HG02938 (cell line): ENCODE measurements around the gene HES1.

Experiments used
- ATAC-seq: cut with Tn5 transposase; IDR thresholded peaks from one replicate; pipeline ENCODE4 v1.9.1; 2021; ENCODE audit warnings: mild to moderate bottlenecking, moderate library complexity; ENCODE audit not compliant: unreplicated experiment

HES1 gene

DNA sequence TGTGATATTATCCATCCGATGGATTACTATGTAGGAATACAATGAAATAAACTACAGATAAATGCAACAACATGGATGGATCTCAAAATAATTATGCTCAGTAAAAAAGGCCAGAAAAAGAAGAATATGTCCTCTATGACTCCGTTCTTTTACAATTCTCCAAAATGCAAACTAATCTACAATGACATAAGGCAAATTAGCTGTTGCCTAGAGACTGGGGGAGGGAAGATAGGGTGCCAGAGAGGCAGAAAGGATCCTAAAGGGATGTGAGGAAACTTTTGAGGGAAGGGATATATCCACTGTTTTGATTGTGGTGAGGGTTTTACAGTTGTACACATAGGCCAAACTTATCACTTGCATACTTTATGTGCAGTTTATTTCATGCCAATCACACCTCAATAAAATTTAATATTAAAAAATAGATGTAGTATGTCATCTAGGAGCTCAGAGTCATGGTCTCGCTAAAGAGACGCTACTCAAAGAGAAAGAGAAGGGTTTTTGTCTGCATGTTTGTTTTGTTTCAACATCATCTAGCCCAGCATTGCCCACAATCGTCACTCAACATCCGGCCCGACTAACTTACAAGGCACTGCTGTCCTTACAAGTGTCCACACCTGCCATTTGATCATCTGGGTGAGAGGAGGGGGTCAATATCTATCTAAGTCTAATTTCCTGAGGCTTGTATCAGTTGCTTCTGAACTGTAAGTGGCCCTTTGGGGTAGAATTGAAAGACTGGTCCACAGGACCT lies 29.5 kb downstream of the HES1 start:
- ATAC-seq: no peak

DNA sequence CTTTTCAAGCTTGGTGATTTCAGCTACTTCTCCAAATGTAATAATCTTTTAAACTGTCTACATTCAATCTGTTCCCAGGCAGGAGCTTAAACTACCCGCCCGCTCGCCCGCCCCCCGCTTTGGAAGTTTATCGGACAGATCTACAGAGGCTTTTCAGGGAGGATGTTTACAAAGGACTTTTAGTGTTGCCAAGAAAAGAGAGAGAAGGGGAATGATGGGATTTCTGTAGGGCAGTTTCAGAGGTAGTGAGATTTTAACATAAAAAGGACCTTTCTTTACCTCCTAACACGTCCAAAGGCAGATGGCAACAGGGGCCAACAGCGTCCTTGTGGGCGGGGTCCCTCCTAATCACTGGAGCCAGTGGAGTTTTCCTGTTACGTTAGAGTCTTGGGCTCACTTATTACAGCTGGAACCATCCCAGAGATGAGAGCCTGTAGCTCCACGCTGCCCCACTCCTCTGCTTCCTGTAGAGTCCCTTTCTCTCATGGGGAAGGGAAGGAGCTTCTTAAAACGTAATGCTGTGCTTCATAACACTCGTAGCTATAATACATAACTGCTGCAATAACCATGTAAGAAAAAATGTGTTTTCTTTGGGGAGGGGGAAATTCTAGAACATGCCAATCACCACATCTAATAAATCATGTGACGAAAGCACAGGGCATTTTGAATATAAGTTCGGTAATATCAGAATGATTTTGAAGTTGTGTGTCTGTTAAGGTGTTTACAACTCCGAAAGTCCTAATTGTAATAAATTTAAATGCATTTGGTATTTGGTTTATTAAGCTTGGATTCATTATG lies 30.9 kb downstream of the HES1 start:
- no peak for ATAC-seq

DNA sequence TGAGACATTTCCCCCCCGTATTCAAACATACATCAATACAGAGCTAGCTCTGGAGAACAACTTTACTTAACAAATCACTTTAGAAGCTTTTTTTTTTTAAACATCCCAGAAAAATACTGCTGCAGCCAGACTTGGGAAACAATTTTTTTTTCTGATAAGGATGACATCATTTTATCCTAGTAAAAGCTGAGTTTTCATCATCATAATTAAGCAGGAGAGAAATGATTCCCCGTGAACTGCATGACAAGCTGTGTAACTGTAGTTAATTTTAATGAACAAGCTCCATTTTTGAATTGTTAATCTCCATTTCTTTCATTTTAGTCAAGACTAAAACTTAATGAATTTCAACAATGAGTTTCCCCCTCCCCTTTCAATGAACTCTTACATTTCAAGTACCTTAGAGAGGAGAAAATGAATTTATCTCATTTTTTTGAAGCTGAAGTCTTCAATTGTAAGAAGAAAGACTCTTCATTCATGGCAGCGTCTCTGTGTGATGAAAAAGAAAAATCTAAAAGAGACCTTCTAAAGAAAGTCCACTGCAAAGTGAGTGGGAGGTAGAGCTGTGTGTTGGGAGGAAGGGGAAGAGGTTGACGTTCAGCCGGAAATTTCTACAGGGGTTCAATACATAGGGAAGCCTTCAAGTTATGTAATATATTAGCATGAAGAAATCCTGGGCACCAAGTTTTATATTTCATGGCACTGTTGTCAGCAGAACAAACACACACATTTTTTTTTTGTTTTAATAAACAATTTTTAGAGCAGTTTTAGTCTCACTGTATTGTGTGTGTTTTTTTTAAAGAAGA lies 31.7 kb downstream of the HES1 start:
- no peak for ATAC-seq

DNA sequence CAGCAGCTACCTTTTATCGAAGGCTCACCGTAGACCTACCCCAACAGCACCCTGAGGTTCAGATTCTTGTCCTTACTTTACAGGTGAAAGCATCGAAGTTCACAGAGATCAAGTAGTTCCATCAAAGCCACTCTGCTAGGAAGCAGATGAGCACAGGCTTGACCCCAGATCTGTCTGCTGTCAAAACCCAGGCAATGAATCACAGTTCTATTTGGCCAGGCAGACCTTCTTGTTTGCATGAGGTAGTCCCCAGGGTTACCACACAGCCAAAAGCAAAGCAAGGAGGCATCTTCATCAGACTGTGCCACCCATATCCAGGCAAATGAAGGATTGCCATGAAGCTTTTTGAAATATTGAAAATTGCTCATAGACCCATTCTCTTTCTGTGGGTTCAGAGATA lies 33.0 kb downstream of the HES1 start:
- ATAC-seq: no peak

DNA sequence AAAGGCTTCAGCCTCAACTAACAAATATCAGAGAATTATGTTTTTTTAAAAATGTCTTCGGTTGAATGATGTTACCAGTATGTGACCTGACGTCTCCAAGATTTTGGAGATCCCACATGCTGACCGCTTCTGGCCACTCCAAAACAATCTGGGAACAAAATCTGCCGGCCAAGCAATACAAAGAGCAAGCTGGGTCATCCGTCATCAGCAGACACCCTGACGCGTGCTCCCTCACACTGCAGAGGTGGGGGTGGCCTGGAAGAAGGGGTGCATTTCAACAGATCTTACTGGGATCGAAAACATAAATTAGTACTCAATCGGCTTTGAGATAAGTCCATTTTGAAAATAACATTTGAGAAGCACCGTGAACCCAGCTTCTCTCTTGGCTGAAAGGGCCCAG lies 33.6 kb downstream of the HES1 start:
- no peak for ATAC-seq

DNA sequence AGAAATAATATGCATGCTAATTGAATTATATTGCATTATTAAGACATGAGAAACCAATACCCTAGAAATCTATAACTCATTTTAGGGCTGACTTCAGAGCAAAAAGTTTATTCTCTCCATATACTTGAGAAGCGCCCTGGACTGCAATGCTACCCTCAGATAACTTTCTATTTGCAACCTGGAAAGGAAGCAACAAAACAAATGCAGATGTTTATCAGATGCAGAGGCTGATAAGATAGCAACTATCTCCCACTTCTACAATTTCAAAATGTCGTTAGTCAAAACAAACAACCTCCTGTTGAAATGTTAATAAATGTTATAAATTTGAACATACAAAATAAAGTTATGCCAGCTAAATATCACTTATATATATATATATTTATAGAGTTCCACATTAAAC lies 34.8 kb downstream of the HES1 start:
- no peak for ATAC-seq

DNA sequence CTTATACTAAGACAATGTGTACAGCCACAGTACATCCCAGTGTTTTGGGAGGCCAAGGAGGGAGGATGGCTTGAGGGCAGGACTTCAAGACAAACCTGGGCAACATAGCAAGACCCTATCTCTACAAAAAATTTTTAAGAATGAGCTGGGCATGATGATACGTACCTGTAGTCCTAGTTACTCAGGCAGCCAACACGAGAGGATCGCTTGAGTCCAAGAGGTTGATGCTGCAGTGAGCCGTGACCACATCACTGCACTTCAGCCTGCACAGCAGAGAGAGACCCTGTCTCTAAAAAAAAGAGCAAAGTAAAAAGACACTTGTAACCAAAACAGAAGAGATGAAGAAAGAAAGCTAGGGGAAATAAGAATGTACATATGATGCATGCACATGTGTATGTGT lies 38.5 kb downstream of the HES1 start:
- ATAC-seq: no peak

DNA sequence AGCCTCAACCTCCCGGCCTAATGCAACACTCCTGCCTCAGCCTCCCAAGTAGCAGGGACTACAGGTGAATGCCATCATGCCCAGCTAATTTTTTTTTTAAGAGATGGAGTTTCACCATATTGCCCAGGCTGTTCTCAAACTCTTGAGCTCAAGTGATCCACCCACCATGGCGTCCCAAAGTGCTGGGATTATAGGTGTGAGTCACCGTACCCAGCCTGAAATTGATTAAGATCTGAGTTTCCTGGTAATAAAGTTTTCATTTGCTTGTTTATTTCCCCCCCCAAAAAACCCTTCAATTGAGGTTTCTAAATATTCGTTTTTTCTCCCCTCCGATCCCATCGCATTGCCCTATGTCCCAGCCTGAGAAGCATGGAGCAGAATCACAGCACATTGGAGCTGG lies 39.0 kb downstream of the HES1 start:
- no peak for ATAC-seq

DNA sequence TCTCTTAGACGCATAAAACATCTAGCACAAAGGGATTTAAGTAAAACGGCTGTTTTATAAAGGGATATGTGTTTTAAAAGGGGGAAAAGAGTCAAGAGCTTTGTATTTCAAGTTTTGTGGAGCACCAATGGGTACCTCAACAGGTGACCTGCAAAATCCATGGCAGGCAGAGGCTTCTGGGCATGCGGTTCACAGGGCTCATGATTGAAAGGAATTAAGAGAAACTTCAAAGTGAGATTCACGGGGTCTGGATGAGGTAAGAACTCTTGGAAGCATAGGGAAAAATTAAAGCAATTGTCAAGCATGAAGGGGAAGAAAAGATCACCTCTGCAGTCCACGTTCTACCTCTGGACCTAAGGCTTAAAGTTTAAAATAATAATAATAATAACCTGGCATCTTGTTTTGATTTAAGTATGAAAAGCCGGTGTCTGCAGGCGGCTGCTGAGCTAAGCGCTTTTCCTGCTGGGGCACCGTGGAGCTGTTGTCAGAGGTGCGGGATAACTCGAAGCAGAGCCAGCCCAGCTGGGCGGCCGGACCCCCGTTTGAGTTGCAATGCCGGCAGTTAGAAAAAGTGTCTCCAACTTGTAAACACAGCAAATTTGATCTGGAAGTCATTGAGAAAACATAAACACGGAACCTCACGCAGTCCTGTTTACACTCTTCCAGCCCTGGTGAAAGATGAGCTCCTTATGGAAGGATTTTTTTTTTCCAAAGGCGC lies 40.5 kb downstream of the HES1 start:
- ATAC-seq: no peak

DNA sequence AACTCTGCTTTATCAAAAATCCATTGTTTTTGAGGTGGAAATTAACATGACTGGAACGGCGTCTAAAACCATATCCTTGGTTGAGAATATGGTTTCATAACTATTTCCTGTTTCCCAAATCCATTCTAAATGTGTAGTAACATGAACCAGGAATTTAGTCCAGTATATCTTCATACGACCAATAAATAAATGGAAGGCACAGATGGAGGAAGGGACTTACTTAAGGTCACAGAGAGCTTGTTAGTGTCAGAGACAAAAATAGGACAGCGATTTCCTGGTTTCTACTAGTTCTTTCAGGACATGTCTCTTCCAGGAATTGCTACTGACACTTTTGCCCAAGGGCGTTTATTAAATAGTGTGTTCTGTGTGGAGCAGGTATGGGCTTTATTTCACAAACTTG lies 41.2 kb downstream of the HES1 start:
- no peak for ATAC-seq

DNA sequence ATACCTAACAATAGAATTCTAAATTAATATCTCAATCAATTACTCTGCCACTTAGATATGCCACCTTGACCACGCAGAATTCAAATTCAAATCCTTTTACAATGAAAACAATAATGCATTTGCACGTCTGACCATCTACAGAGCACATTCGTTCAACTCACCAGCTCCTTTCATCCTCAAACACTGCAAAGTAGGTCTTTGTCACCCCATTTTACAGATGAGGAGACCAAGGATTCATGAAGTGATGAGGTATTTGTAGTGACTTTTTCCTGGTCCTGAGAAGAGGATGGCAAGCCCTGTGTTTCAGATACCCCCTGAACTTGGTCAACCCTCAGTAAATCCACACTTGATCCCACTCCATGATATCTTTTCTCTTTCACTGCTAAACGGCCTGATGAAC lies 42.2 kb downstream of the HES1 start:
- ATAC-seq: no peak

DNA sequence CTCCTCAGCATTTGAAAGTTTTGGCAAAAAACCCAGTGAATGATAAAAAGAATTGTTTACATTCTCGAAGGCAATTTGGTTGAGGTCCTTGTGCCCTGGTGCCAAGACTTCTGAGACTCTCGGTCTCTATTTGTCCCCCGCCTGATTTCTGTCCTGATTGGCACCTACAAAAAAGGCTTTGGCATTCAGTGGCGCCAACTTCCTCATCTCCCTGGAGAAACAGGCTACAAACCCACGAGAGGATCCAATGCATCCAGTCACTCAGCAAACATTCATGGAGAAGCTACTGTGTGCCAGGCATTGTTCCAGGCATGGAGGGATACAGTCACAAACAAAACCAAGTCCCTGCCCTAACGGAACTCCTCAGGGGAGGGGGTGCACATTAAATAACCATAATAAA lies 42.7 kb downstream of the HES1 start:
- no peak for ATAC-seq

DNA sequence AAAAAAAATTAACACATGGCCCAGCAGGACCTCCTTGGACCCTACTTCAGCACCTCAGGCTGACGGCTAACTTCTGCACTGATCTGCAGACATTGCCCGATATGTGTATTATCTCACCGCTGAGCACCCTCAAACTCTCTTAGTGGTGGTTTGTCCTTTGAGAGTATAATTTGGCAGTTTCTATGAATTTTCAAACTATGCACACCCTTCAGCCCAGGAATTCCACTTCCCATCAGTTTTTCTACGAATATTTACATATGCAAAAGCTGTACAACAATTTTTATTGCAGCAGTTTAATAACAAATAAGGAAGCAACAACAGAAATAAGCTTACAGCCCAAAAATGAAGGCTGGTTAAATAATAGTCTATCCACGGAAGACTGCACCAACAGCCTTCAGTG lies 44.6 kb downstream of the HES1 start:
- ATAC-seq: no peak

DNA sequence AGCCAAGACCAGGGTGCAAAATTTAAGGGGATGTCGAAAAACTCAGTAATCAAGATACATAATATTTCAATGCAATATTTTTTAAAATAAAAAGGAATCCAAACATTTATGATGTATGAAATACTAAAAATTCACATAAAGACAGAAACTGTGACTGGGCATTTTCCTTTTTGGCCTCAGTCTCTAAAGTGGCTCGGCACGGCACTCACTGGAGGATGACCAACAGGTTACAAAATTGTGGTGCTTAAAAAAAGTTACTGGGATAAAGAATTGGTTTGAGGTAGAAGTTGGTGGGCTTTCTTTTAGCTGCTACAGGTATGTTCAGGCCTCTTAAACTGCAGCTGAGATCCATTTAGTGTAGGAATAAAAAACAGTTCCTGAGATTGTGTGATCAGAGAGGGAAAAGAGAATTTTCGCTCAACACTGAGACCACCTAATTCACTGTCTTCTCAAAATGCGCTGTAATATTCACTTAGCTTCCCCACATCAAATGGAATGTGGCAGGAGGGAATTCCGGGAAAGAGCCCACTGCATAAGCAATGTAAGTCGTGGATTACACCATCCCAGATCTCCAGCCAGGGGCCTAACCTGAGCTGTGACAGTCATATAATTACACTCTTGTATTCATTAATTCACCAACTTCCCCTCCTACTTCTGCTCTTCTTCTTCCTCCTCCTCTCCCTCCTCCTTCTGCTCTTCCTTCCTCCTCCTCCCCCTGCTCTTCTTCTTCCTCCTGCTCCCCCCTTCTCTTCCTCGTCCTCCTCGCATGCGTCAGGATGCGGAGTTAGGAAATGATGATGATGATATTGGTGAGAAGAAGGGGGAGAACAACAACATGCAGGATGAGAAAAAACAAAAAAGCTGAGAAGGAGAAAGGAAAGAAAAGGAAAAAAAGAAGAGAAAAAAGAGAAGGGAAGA lies 45.9 kb downstream of the HES1 start:
- no peak for ATAC-seq

DNA sequence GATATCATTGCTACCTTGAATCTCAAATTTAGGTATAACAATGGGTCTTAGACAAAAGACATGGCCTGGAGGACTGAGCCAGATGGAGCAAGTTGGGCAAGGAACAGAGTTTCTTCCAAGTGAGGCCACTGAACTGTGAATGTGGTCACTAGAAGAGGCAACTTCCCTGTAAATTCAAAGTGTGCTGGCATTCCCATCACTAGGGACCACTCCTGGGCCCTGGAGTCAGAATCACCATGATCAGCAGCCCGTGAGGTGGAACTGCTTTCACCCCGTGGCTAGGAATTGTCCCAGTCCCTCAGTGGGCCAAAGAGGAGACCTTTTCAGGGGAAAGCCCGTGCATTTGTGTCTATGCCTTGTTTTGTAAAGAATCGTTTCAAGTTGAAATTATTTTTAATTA lies 47.3 kb downstream of the HES1 start:
- ATAC-seq: no peak

DNA sequence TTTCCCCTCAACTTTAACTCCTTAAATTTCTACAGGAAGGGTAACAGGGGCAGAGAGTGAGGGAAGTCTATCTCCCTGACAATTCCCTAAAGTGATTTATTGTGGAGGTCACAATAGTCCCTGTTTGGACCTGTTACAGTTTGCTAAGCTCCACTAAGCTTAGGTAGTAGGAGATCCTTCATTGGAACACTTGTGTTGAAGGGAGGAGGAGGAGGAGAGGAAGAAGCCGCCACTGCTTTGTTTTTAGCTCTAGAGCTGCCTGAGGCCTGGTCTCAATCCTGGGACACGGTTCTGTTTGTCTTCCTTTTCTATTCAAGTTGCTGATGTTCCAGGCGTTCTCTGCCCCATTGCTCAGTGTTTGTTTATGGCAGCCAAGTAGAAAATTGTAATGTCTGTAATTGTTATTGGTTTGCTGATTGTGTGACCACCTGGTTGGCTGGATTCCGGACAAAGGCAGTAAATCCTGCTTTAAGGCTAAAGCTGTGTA lies 48.4 kb downstream of the HES1 start:
- no peak for ATAC-seq

DNA sequence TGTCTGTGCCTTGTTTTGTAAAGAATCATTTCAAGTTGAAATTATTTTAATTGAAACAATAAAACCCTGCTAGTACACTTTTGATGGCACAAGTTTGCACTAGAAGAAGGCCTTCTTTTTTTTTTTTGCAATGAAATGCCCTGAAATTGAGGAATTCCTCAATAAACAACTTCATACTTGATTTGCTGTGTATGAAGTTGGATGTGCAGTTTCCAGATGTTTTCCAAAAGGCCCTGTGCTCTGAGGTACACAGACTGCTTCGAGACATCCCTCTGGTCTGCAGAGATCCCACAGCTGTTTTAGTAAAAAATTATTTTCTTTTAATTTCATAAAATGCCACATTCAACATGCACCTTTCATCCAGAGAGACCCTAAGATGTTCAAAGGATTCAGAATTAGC lies 48.9 kb downstream of the HES1 start:
- ATAC-seq: no peak

DNA sequence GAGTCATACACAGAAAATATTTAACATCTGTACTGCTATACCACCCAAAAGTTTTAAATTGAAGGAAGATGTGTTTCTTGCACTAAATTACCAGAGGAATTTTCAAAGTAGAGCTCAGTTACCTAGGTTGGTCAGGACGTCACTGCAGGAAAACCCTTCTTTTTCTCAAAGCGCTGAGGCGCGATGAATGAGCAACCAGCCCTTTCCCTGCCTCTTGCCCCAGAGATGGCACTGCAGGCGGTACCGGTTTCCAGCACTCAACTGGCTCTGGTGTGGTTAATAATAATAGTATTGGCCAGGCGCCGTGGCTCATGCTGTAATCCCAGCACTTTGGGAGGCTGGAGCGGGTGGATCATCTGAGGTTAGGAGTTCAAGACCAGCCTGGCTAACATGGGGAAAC lies 49.3 kb downstream of the HES1 start:
- ATAC-seq: no peak

DNA sequence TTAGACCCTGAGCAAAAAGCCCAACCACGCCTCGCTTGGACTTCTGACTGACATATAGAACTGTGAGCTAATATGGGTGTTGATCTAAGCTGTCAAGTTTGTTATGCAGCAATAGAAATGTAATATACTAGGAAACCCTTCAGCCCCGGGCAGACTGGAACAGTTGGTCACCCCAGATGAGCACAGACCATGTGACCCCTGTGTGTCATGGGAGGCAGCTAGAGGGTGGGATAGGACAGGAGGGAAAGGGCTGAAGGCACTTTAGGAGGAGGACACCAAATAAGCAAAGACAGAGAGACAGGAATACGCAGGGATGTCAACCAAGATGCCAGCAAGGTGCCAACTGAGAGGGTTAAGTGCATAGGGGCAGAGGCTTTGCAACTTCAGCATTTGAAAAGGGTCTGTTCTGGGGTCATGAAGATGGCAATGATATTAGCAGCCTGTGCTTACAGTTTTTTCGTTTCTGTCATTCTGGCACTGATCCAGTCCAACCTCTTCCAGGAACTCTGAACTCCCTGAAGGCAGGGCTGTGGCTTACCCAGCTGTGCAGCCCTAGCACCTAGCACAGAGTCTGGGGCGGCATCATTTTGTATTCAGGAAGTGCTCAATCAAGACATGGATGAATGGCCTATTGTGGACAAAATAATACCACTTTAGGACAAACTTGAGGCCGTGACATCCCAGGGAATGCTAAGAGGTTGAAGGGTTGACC lies 51.4 kb downstream of the HES1 start:
- ATAC-seq: no peak
